DMS153 treated with DMSO at 0.1 percent for 48 hours (cell line): ENCODE measurements around the gene BCAR3.
A peak's percentile ranks its signal among the peaks of the same experiment; 100 is the strongest.

Source experiments
- DNase-seq: peaks from one replicate; lab custom pipeline; 2025; ENCODE audit not compliant: unreplicated experiment; lab: John Stamatoyannopoulos, UW

BCAR3 gene

DNA sequence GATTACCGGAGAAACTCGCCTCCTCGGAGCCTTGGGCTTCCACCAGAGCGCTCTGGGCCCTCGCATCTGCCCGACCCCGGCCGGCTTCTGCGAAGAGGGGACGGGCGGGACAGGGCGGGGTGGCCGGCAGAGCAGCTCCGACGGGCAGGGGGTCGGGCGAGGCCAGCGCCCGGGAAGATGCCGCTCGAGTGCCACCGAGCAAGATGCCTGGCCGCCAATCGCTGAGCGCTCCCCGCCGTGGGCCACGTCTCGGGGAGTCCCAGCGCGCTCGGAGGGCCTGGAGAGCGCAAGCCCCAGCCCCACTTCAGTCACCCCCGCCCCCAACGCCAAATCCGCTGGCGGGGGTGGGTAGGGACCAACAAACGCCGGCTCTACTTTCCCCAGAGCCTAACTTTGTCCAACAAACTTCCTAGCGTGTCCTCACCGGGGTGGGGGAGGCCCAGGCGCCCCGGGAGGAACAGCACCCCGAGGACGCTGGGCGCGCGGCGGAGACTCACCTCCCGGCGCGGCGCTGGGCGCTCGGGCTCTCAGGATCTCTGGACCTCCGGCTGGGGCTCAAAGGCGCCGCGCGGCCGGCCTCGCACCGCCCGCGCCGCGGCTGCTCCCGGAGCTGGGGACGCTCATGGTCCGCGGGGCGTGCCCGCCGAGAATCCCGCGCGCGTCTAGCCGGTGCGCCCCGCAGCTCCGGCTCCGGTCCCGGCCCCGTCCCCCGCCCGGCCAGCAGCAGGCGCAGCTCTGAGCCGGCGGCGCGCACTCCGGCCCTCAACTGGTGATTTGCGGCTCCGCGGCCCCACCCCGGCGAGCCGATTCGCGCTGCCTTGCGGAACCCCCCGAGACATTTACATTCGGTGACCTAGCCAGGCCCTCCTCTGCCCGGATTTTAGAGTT is at the start of gene BCAR3:
Gene BCAR3, minus strand, starts transcription at position 737 of the 888 bp plus-strand sequence. CDS start 6,907 bp downstream, outside the sequence.
- no peak for DNase-seq

DNA sequence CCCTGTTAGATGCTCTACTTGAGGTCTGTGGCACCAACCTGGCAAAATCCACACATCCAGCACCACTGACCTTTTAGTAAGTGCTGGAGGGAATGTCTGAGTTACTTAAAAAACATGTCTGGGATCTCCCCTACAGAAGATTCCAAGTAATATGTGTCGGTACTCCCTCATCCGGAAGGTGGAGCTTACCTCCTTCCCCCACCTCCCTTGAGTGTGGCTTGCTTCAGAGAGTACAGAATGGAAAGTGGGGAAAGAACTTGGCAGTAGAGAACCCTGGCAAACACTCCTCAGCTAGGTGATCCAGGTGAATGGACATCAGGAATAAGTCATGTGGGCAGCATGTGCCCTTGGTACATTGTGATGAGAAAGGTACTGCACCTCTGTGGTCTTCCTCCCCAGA is 49.0 kb upstream of the BCAR3 start:
- DNase-seq = no peak

DNA sequence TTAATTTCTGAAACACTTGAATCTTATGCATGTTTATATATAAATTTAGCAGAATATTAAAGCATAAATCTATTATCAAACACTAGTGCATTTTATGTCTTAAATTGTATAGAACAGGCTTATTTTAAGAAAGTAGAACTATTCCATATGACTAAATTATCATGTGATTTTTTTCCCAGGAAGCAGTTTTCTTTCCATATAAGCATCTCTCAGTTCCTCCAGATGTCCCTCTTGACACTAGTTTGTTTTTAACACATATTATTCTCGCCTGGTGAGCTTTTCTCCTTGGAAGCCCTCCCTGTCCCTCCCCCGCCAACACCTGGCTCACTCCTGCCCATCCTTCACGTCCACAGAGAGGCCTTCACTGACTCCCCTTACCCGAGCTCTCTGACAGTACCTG is 48.3 kb upstream of the BCAR3 start:
- no peak for DNase-seq

DNA sequence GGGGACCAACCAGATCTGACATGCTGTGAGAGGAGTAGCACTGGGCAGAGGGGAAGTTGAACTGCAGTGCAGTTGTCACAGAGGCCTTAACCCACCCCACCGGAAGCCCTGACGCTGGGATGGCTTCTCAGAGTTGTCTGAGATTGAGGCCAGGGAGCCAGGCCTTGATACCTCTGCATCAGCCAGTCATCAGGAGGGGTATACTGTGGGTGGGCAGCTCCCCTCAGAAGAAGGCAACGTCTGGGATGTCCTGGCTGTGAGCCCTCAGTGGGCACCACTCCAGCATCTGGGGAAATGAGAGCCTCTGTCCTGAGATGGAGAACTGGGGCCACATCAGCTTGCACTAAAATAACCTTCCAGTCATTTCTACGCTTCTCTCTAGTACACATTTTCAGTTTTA is 47.9 kb upstream of the BCAR3 start:
- no peak for DNase-seq

DNA sequence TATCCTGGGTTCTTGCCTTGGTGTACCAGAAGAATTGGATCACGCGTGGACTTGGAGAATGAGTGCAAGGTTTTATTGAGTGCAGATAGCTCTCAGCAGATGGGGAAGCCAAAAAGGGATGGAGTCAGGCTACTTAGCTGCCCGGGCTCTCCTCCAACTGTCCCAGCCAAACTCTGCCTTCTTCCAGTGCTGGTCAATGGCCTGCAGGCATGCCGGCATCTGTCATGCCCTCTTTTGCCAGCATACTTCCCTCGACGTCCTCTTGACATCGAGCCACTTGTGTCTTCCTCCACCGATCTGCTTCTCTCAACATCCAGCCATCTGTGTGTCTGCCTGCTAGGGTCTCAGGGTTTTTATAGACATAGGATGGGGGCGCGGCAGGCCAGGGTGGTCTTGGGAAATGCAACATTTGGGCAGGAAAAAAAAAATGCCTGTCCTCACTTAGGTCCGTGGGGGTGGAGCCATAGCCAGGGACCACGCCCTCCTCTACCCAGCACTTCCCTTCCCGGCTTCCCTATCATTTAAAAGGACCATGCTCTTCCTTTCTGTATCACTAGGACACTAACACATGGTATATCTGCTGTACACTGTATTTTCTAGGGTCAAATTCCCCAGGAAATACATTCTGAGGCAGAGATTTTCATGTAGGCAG is 47.0 kb upstream of the BCAR3 start:
- no peak for DNase-seq

DNA sequence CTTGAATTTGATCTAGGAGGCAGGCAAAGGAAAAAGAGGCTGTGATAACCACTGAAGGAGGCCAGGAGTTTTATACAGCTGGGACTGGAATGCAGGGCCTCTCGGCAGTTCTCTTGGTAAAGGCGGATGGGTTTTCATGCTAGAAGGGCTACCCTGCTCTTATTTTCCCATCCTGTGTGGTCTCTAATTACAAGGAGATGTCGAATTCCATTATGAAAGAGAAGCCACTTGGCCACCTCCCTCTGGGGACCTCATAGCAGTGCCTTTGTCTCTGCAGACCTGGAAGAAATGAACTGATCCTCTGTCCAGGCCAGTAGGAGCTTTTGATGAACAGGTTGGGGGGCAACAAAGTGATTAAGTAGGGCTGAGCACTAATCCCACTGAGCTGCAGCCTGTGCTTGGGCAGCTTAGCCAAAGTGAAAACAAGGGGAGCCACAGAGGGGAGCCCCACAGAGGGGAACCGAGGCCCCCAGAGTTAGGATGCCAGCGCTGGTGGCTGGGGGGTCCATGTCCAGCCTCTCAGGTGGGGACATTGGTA is 42.2 kb upstream of the BCAR3 start:
- DNase-seq = no peak

DNA sequence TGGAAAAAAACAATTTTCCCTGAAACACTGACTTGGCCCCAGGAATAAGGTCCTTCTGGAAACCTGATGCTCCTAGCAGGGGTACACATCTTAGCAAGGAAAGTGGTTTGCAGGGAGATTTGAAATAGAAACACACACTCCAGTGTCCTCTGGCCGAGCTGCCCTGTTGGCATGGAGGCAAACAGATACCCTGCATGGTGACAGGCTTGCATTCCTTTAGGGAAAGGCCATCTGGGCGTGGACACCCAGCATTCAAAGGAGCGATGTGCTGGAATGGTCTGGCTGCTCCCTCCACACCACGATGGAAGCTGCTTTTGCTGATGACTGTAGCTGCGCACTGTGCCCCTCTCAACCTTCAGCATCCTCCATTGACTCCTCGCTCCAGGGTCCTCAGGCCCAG is 41.5 kb upstream of the BCAR3 start:
- DNase-seq = no peak

DNA sequence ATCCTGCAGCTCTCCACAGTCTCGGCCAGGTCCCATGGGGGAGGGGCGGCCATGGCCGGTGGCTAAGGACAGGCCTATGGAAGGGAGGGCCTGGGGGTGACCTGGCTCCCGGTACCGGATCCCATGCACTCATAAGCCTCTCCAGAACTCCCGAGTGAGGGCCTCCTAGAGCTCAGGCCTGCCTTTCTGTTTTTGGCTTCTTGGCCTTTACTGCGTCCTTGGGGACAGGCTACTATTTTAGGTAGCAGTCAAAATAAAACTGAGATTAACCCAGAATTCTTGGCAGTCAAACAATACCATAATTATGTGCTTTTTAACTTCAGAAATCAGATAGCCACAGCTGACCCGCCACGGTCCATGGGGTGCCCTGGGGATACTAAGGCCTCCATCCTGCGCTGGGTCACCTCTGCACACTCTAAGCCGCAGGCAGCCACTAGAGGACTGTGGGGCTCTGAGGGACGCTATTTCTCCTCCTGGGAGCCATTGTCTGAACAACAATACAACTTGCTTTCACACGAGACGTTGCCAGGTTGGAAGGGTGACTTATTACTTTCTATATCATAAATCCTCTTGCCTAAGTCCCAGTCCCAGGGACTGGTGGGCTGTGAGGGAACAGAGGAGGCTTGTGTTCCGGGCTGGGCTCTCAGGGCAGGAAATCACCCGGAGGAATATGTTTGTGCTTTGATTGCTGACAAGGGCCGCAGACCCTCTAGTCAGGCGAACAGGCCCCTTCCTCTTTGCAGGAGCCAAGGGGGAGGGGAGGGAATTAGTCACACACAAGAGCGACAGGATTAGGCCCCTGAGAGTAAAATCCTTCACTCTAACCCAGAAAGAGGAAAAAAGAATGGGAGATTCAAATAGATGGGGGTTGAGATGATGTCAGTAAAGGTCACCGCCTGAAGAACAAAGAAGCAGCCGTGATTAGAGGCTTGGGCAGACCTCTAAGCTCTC is 40.7 kb upstream of the BCAR3 start:
- DNase-seq = no peak

DNA sequence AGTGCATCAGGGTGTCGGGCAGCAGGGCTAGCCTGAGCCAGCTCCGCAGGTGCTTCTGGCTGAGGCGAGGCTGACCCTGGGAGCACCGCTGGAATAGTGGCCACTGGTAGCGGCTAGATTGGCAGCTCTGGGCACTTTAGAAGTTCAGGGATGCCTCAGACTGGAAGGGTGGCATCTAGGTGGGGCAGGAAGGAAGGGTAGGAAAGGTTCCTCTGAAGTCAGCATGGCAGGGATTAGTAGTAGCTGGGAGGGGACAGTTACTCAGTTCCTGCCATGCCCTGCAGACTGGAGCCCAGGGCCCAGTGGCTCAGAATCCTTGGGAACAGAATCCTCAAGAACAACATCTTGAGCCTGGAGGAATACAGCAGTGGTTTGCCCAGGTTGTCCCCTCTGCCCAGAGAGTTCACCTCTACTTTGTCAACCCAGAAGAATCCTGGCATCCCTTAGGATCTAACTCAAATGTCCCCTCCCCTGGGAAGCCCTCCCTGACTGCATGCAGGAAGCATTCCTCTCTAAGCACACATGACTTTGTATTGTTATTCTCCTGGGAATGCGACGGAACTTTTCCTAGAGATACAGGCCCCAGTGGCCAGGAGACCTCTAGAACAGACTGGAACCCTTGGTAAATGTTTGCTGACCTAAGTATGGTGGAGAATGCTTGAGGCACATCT is 39.5 kb upstream of the BCAR3 start:
- DNase-seq = no peak

DNA sequence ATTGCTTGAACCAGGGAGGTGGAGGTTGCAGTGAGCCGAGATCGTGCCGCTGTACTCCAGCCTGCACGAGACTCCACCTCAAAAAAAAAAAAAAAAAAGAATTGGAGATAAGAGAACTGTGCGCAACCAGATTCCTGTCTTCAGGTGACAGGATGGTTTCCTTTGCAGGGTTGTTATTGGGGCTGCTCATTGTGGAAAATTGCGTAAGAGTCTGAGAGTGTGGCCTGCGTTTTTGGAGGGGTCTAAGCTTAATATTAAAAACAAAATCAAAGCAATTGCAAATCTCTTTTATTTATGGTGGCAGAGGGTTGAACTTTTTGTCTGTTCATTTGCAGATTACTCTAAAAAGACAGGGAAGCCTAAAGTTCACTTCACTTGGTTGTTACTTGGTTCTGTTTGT is 36.0 kb upstream of the BCAR3 start:
- DNase-seq = no peak

DNA sequence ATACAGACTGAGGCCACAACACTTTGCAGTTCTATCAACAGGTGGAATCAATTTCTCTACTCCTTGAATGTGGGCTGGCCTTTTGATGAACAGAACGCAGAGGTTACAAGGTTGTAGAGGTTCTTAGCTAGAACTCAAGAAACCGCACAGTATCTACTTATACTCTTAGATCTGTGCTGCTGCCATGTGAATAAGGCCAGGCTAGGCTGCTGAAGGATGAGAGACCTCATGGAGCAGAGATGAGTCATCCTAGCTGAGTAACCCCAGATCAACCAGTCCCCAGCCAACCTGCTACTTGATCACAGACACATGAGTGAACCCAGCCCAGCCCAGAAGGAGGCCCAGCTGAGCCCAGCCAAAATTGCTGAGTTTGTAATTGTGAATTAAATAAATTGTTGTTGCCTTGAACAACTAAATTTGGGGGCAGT is 35.3 kb upstream of the BCAR3 start:
- no peak for DNase-seq

DNA sequence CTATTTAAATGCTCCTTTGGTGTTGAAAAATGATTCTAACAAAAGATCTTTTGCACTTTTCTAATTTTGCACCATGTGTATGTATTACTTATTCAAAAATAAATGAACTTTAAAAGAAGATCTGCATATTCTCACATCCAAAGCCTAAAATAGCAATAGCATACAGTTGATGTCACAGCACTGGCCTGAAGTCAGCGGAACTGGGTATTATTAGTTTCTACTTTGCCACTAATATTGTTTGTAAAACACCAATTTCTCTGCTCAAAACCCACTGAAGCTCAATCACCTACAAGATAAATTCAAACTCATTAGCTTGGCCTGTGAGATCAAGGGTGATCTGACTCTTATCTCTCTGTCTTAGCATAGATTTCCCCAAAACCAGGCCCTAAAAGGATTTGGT is 34.5 kb upstream of the BCAR3 start:
- DNase-seq = no peak

DNA sequence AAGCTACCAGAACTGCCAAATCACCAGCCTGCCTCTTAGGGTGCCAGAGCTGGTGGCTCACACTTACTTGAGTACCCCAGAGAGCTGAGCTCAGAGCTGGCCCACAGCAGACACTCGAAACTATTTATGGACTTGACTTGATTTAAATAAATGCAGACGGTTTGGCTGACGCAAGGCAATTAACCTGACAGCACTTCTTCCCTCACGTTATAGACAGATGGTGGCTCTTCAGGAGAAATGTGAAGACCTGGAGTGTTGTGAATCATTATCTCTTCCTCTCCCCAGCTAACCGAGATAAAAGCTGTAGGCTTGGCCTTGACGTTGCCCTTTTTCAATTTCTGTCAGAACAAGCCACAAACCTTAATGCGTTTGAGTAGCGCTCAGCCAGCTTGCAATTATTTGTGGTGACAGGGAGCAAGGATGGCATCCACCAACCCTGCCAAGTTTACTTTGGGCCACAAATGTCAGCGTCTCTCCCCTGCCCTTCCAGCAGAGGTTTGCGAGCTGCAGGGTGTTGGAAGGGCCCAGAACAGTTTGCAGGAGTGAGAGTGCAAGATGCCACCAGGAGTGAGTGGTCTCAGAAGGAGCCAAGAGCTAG is 34.0 kb upstream of the BCAR3 start:
- DNase-seq = peak; percentile 11

DNA sequence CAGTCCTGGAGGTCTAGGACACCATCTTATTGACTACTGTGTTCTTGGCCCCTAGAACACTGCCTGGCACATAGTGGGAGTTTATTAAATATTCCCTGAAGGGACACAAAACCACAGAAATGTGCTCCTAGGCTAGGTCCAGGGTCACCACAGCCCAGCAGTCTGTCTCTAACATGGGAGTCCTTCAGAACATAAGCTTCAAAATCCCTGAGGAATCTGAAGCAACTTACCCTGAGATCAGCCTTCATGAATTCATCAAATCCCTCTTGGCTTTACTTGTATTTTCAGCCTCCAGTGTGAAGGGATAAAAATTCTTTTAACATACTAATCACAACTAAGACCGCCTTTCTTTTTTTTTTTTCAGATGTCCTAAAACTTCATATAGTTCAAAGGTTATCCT is 32.7 kb upstream of the BCAR3 start:
- DNase-seq = no peak

DNA sequence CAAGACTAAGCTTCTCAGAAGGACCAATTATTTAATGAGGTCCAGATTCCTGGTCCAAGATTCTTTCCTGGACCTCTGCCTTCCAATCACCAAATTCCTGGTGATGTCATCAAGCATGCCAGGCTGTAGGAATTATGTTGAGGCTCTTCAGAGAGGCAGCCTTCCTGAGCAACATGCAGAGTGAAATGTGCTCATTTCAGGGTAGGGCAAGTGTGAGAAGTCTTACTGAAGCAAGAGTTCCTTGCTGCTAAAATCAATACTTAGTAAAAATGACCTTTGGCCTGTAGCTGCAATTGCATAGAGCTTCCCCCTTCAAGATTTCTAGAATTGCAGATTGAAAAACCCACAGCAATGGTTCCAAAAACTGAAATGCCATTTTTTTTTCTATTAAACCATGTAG is 31.7 kb upstream of the BCAR3 start:
- DNase-seq = no peak

DNA sequence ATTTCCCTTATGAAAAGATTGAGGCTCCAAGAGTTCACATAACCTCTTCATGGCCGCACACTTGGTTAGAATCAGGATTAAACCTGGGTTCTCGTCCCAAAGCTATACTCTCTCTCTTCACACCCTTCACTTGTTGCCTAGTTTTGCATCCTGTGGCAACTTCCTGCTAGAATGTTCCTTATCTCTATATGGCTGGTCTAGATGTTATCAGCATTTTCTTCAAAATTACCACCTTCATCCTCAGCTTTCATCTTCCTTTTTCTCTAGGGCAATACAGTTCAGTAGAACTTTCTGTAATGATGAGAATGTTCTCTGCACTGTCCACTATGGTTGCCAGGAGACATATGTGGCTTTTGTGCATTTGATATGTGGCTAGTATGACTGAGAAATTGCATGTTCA is 31.1 kb upstream of the BCAR3 start:
- DNase-seq = no peak

DNA sequence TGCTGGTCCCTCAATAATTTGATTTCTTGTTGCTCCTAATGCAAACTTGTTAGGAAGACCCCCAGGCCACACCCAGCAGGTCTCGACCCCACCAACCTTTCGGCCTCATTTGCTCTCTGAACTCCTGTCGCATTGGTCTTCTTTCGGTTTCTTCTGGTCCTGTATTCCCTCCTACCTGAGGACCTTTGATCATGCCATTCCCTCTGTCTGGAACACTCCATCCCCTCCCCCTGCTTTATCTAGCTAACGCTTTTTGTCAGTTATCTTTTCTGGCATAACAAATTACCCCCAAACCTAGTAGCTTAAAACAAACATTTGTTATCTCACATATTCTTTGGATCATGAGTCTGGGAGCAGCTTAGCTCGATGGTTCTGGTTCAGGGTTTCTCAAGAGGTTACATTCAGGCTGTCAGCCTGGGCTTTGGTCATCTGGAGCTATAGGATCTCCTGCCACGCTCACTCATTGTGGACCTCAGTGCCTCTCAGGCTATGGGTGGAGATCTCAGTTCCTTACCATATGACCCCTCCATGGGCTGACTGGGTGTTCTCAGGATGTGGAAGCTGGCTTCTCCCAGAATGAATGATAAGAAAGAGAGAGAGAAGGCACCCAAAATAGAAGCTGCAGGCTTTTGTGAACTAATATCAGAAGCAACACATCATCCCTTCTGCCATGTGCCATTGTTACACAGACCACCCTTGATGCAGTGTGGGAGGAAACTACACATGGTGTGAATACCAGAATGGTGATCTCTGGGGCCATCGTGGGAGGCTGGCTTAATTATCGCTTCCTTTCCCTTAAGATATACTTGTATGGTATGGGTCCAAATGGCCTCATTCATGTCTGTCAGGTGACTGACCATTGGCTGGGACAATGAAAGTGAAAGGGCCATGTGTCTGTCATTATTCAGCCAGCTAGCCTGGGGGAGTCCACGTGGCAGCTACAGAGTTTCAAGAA is 29.1 kb upstream of the BCAR3 start:
- no peak for DNase-seq

DNA sequence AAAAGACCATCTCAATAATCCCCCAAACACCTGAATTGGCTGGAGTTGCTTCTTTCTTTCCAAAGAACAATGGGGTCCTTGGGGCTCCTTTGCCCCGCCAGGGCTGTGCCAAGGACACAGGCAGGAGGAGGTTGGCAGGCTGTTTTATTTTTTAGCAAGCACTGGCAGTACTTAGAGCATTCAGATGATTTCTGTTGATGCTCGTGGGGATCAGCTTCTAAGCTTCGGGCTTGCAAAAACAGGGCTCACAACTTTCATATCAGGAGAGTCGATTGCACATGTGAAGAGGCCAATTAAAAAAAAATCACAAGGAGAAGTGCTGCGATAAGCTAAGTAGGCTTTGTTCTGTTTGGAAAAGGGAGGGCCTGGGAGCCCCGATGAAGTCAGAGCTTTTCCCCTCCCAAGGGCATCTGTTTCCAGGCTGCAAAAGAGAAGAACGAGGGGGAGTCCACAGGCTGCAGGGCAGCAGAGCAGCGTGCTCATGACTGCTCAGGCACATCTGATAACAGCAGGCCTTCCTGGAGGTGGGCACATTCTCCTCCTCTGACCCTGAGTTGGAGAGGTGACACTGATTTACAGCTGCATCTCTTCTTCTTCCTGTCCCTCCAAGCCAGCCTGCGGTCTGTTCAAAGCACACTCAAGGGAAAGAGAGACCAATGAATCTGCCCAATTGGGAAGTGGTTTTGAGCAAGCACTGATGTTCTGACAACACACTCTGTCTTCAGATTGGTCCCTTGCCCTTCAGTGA is 27.3 kb upstream of the BCAR3 start:
- peak; percentile 34 for DNase-seq
